Peyer's patch (tissue), 4 donors: ENCODE measurements around the gene ATP9A. TPM values are rescaled to one million over a fixed set of nuclear protein-coding genes. Genes with fewer than 3 reads are reported as not detected.
"Not testable (repeated sequence)": the region's sequence is repeated elsewhere in the genome, so short reads cannot be mapped to it uniquely, and the experiment has no call there.

ENCODE experiments used
- DNase-seq, 3 donors: peaks; one replicate each; pipeline ENCODE4 v3.0.0-alpha.2; 2017 to 2019
- H3K27ac ChIP-seq, 4 donors: fragments of 200-600 bp; sonication (generic); one replicate each; pipeline ENCODE4 v1.5.1; 2016 to 2019
- H3K27me3 ChIP-seq, 2 donors: fragments of 200-600 bp; sonication (generic); one replicate each; pipeline ENCODE4 v1.5.1; 2019
- H3K36me3 ChIP-seq, 3 donors: fragments of 200-600 bp; sonication (generic); one replicate each; pipeline ENCODE4 v1.5.1; 2016 to 2019
- H3K4me1 ChIP-seq, 4 donors: fragments of 200-600 bp; sonication (generic); one replicate each; pipeline ENCODE4 v1.5.1; 2016 to 2019
- H3K4me3 ChIP-seq, 4 donors: fragments of 200-600 bp; sonication (generic); 1 replicate in 3 of 4; 2 replicates in 1 of 4; pipeline ENCODE4 v1.5.1; 2016 to 2019; ENCODE audit warnings: mild to moderate bottlenecking in 1 of 4
- H3K9me3 ChIP-seq, 4 donors: fragments of 200-600 bp; sonication (generic); one replicate each; pipeline ENCODE4 v1.5.1; 2016 to 2019; ENCODE audit warnings: mild to moderate bottlenecking in 1 of 4
- POLR2A ChIP-seq, 2 donors: fragments of 450-650 bp; IDR thresholded peaks; one replicate each; pipeline ENCODE4 v1.5.1; 2017; ENCODE audit warnings: antibody characterized with exemption in 2 of 2, mild to moderate bottlenecking in 2 of 2, moderate library complexity in 2 of 2
- total RNA-seq, 4 donors: library from RNA; depleted of rRNA; stranded (reverse); fragments of >200 nt; gene quantifications; one replicate each; pipeline ENCODE4 v1.1.0, GENCODE V29; 2016
- TF ChIP-seq, protein P1 (sequence below), 6 experiments: fragments of 450-650 bp in 4 of 6; fragments of 200-600 bp in 2 of 6; sonication (generic) in 1 of 6; IDR thresholded peaks; one replicate each; pipeline ENCODE4 v1.5.1; 2017 to 2019; ENCODE audit warnings: antibody characterized with exemption in 6 of 6, mild to moderate bottlenecking in 3 of 6, moderate library complexity in 1 of 6

Gene ATP9A
- total RNA-seq, 4 donors from 2014 or later, result 27.2 to 73.1 (median 48.7) TPM

DNA sequence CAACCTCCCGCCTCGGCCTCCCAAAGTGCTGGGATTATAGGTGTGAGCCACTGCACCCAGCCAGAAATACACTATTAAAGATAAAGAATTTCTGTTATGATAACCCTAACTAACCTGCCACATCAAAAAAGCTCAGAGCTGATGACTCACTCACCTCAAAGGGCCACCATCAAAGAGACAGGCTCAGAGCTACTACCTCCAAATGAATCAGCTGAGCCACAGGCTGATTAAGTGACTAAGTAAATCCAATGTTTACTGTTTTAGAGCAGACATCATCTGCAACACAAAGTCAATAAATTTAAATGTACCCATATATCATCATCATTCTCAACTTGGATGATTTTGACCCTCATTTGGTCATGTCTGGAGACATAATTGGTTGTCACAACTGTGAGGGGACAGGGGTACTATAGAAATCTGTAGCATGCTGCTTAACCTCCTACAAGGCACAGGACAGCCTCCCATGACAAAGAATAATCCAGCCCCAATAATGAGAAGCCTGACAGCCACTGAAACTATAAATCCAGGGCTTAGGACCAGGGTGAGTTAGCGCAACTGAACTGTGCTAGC, 106.5 kb downstream of the ATP9A start:
- Histone ChIP-seq H3K4me3 (no peak overlapping the region), H3K27me3 (no peaks in the 10 kb centered on the region), H3K9me3 (no peaks in the 10 kb centered on the region), H3K36me3 (peaks cover 0 to 32% (median 0%) of the 10 kb centered on the region in 3 donors), H3K27ac (no peak overlapping the region), H3K4me1 (no peaks in the 10 kb centered on the region)
- DNase-seq, result no peak
- TF ChIP-seq POLR2A (IDR thresholded peaks at IDR 0.05), result no peak
- TF ChIP-seq, protein P1, sequence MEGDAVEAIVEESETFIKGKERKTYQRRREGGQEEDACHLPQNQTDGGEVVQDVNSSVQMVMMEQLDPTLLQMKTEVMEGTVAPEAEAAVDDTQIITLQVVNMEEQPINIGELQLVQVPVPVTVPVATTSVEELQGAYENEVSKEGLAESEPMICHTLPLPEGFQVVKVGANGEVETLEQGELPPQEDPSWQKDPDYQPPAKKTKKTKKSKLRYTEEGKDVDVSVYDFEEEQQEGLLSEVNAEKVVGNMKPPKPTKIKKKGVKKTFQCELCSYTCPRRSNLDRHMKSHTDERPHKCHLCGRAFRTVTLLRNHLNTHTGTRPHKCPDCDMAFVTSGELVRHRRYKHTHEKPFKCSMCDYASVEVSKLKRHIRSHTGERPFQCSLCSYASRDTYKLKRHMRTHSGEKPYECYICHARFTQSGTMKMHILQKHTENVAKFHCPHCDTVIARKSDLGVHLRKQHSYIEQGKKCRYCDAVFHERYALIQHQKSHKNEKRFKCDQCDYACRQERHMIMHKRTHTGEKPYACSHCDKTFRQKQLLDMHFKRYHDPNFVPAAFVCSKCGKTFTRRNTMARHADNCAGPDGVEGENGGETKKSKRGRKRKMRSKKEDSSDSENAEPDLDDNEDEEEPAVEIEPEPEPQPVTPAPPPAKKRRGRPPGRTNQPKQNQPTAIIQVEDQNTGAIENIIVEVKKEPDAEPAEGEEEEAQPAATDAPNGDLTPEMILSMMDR (IDR thresholded peaks at IDR 0.05), result no peak

DNA sequence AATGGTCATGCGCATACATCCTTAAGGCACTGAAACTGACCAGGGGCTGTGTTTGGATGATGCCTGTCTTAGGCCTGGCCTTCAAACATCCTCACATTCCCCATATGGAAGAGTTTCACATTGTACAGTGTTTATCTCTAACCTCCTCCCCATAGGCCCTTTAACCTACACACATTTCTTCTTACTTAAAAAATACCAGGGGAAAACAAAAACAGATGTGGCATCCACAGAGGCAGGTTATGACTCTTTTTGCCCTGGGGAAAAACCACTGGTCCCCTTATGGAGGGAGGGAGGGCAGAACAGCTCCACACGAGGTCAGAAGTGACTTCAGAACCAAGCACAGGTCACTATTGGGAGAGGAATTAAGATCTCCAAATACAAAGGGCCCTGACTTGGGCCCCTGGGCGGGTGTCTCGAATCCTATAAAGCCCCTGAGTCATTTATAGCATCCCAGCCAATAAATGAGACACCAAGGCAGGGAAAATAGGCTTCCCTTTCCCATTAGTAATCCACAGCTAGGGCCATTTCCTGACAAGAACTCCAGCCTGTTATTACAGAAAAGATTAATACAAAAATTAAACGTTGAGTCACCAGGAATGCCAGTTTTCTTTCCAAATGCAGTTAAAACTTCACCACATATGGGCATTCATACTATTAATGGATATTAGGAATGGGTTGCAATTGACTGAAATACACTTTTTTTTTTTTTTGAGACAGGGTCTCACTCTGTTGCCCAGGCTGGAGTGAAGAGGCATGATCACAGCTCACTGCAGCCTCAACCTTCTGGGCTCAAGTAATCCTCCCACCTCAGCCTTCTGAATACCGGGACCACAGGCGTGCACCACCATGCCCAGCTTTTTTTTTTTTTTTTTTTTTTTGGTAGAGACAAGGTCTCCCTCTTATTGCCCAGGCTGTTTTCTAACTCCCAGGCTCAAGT, 107.2 kb downstream of the ATP9A start:
- Histone ChIP-seq H3K9me3 (no peaks in the 10 kb centered on the region), H3K4me3 (no peak overlapping the region), H3K27ac (no peak overlapping the region), H3K36me3 (peaks cover 0 to 33% (median 0%) of the 10 kb centered on the region in 3 donors), H3K4me1 (no peaks in the 10 kb centered on the region), H3K27me3 (no peaks in the 10 kb centered on the region)
- no peak for DNase-seq
- no peak for TF ChIP-seq POLR2A (IDR thresholded peaks at IDR 0.05)
- TF ChIP-seq, protein P1 (IDR thresholded peaks at IDR 0.05), result no peak

DNA sequence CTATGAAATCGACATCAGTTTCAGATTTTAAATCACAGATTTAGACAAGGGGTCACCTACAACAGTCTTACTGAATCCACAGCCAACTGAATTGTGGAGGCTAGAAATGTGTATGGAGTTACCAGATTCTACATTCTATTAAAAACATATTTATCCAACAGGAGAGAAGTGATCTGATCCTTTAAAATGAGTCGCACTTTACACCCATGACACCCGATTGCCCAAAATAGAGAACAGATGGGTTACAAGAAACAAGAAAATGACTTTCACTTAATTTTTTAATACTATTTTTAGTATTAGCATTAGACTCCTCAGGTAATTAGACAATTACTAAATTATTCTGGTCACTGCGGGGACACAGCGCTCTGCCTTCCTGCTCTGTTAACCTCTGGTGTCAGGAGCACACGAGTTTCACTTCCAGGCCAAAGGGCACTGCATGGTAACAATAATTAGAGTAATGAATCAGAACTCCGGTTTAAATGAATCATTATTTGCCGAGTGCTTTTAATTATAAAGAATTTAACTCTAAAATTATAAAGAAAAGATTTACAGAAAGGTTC, 108.6 kb downstream of the ATP9A start:
- peaks cover 0 to 40% (median 0%) of the 10 kb centered on the region in 3 donors for H3K36me3 ChIP-seq

DNA sequence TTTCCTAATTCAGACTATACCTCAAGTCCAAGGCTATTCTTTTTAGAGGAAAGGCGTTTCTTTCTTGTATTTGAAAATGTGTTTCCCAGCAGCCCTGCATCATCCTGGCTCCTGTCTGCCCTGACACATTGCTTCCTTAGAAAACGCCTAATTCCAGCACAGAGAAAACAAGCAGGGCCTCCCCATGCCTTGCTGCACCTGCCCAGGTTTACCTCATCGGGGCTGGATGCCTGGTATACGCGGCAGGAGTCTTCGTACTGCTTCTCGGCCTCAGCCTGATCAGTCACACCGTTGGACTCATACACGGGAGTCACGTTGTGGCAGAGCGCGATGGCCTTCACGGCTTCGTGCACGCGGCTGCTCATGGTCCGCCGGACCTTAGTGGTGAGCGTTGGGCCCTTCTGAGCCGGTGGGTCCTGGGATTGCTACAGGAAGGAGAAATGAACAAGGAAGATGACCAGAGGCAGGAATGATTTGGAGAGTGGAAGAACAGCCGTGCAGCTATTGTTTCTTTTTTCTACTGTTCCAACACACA, 111.4 kb downstream of the ATP9A start:
- Histone ChIP-seq H3K27ac (no peak overlapping the region), H3K36me3 (peaks cover 0 to 29% (median 0%) of the 10 kb centered on the region in 3 donors)

More for the DNA sequence above, 108.6 kb downstream of the ATP9A start:
- Histone ChIP-seq H3K9me3 (no peaks in the 10 kb centered on the region), H3K27ac (no peak overlapping the region), H3K4me1 (no peaks in the 10 kb centered on the region), H3K27me3 (no peaks in the 10 kb centered on the region), H3K4me3 (no peak overlapping the region)
- DNase-seq, result no peak
- no peak for TF ChIP-seq POLR2A (IDR thresholded peaks at IDR 0.05)
- TF ChIP-seq, protein P1 (IDR thresholded peaks at IDR 0.05), result no peak

DNA sequence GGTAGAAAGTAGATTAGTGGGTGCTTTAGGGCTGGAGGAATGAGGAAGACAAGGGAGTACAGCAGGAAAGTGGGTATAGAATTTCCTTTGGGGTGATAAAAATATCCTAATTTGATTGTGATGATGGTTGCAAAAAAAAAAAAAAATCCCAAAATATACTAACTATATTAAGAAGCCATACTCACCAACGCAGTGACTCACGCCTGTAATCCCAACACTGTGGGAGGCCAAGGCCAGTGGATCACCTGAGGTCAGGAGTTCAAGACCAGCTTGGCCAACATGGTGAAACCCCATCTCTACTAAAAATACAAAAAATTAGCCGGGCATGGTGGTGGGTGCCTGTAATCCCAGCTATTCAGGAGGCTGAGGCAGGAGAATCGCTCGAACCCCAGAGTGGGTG, 112.1 kb downstream of the ATP9A start:
- DNase-seq, H3K27ac ChIP-seq: not testable (repeated sequence)
- peaks cover 0 to 29% (median 0%) of the 10 kb centered on the region in 3 donors for H3K36me3 ChIP-seq

More for the DNA sequence above, 111.4 kb downstream of the ATP9A start:
- Histone ChIP-seq H3K4me1 (peaks cover 0 to 3% (median 0%) of the 10 kb centered on the region in 4 donors), H3K4me3 (no peak overlapping the region), H3K27me3 (no peaks in the 10 kb centered on the region), H3K9me3 (no peaks in the 10 kb centered on the region)
- TF ChIP-seq POLR2A (IDR thresholded peaks at IDR 0.05), result no peak
- TF ChIP-seq, protein P1 (IDR thresholded peaks at IDR 0.05), result no peak
- no peak for DNase-seq

More for the DNA sequence above, 112.1 kb downstream of the ATP9A start:
- not testable (repeated sequence) for H3K9me3 ChIP-seq, H3K4me1 ChIP-seq, H3K4me3 ChIP-seq, H3K27me3 ChIP-seq
